SK-N-SH treated with all-trans-retinoic acid at 6 μM for 48 hours (cell line): ENCODE measurements around the gene FATE1.

ENCODE experiments used
- ATAC-seq: fragments of 200-7000 bp; cut with Tn5 transposase; 3 replicates; pipeline ENCODE4 v1.9.1; 2020; ENCODE audit warnings: mild to moderate bottlenecking, moderate library complexity
- ARNTL ChIP-seq: fragments of 450-650 bp; formaldehyde crosslinking; IDR thresholded peaks from 2 replicates; pipeline ENCODE4 v1.5.0; 2020; ENCODE audit warnings: low read depth, mild to moderate bottlenecking, moderate library complexity, borderline replicate concordance
- CSDC2 ChIP-seq: fragments of 250-450 bp; sonication (Bioruptor Pico); IDR thresholded peaks from 2 replicates; pipeline ENCODE4 v1.5.0; 2020; ENCODE audit warnings: mild to moderate bottlenecking, moderate library complexity
- ESRRG ChIP-seq: fragments of 250-450 bp; sonication (Bioruptor Pico); IDR thresholded peaks from 2 replicates; pipeline ENCODE4 v1.6.1; 2021; ENCODE audit warnings: mild to moderate bottlenecking
- GLIS3 ChIP-seq: fragments of 250-450 bp; sonication (Bioruptor Pico); IDR thresholded peaks from 2 replicates; pipeline ENCODE4 v1.5.0; 2020; ENCODE audit warnings: mild to moderate bottlenecking, moderate library complexity
- ISL1 ChIP-seq: fragments of 250-450 bp; sonication (Bioruptor Pico); IDR thresholded peaks from 2 replicates; pipeline ENCODE4 v2.1.2; 2022; ENCODE audit warnings: mild to moderate bottlenecking, moderate library complexity
- OSR1 ChIP-seq: fragments of 250-450 bp; sonication (Bioruptor Pico); IDR thresholded peaks from 2 replicates; pipeline ENCODE4 v1.8.0; 2022; ENCODE audit warnings: moderate library complexity, mild to moderate bottlenecking, inconsistent platforms
- PPARA ChIP-seq: fragments of 250-450 bp; sonication (Bioruptor Pico); IDR thresholded peaks from 2 replicates; pipeline ENCODE4 v1.5.0; 2020; ENCODE audit warnings: mild to moderate bottlenecking, borderline replicate concordance
- RARB ChIP-seq: fragments of 250-450 bp; sonication (Bioruptor Pico); IDR thresholded peaks from 2 replicates; pipeline ENCODE4 v1.8.0; 2021; ENCODE audit warnings: mild to moderate bottlenecking, moderate library complexity
- SNAI2 ChIP-seq: fragments of 250-450 bp; sonication (Bioruptor Pico); IDR thresholded peaks from 2 replicates; pipeline ENCODE4 v1.5.0; 2020; ENCODE audit warnings: mild to moderate bottlenecking, moderate library complexity
- TCF4 ChIP-seq: fragments of 250-450 bp; sonication (Bioruptor Pico); IDR thresholded peaks from 2 replicates; pipeline ENCODE4 v1.8.0; 2021; ENCODE audit warnings: mild to moderate bottlenecking, moderate library complexity, borderline replicate concordance
- TOX ChIP-seq: fragments of 250-450 bp; sonication (Bioruptor Pico); IDR thresholded peaks from 2 replicates; pipeline ENCODE4 v1.8.0; 2021; ENCODE audit warnings: mild to moderate bottlenecking, moderate library complexity, borderline replicate concordance
- ZC3H10 ChIP-seq: fragments of 250-450 bp; sonication (Bioruptor Pico); IDR thresholded peaks from 2 replicates; pipeline ENCODE4 v1.5.1; 2021; ENCODE audit warnings: mild to moderate bottlenecking, moderate library complexity
- ZFP3 ChIP-seq: fragments of 250-450 bp; sonication (Bioruptor Pico); IDR thresholded peaks from 2 replicates; pipeline ENCODE4 v1.5.0; 2020; ENCODE audit warnings: mild to moderate bottlenecking, moderate library complexity
- ZFP30 ChIP-seq: fragments of 450-650 bp; formaldehyde crosslinking; IDR thresholded peaks from 2 replicates; pipeline ENCODE4 v1.5.0; 2022; ENCODE audit warnings: mild to moderate bottlenecking, moderate library complexity
- ZNF8 ChIP-seq: fragments of 450-650 bp; formaldehyde crosslinking; IDR thresholded peaks from 2 replicates; pipeline ENCODE4 v1.5.0; 2020; ENCODE audit warnings: mild to moderate bottlenecking, moderate library complexity
- TF ChIP-seq, protein P1 (sequence below): fragments of 250-450 bp; sonication (Bioruptor Pico); IDR thresholded peaks from 2 replicates; pipeline ENCODE4 v1.5.1; 2020; ENCODE audit warnings: low read depth, mild to moderate bottlenecking, moderate library complexity
- TF ChIP-seq, protein P2 (sequence below): fragments of 250-450 bp; sonication (Bioruptor Pico); IDR thresholded peaks from 2 replicates; pipeline ENCODE4 v1.8.0; 2020; ENCODE audit warnings: mild to moderate bottlenecking, moderate library complexity, borderline replicate concordance
- TF ChIP-seq, protein P3 (sequence below): fragments of 250-450 bp; sonication (Bioruptor Pico); IDR thresholded peaks from 2 replicates; pipeline ENCODE4 v1.5.1; 2021; ENCODE audit warnings: mild to moderate bottlenecking, moderate library complexity
- TF ChIP-seq, protein P4 (sequence below): fragments of 250-450 bp; sonication (Bioruptor Pico); IDR thresholded peaks from 2 replicates; pipeline ENCODE4 v1.5.0; 2020; ENCODE audit warnings: mild to moderate bottlenecking, moderate library complexity
- TF ChIP-seq, protein P5 (sequence below): fragments of 250-450 bp; sonication (Bioruptor Pico); IDR thresholded peaks from 2 replicates; pipeline ENCODE4 v1.8.0; 2021; ENCODE audit warnings: low read depth, mild to moderate bottlenecking, moderate library complexity, borderline replicate concordance

Gene FATE1

DNA sequence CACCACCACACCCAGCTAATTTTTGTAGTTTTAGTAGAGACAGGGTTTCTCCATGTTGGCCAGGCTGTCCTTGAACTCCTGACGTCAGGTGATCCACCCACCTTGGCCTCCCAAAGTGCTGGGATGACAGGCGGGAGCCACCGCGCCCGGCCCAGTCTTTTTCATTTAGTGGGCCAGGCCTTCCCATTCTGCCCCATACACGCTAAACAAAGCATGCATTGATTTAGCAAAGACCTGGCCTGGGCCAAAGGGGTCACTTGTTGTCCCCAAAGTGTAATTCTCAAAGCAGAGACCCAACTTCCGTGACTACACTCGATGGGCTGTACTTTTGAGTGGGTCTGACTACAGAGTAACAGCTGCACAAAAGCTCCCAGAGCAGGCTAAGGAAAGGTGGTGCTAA lies 47.9 kb downstream of the FATE1 start:
- no peak for ATAC-seq
- TF ChIP-seq, protein P1, sequence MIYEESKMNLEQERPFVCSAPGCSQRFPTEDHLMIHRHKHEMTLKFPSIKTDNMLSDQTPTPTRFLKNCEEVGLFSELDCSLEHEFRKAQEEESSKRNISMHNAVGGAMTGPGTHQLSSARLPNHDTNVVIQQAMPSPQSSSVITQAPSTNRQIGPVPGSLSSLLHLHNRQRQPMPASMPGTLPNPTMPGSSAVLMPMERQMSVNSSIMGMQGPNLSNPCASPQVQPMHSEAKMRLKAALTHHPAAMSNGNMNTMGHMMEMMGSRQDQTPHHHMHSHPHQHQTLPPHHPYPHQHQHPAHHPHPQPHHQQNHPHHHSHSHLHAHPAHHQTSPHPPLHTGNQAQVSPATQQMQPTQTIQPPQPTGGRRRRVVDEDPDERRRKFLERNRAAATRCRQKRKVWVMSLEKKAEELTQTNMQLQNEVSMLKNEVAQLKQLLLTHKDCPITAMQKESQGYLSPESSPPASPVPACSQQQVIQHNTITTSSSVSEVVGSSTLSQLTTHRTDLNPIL (CRISPR knock-in tag) = no peak
- TF ChIP-seq ESRRG (CRISPR knock-in tag) (no peak), ZFP30 (CRISPR knock-in tag) (no peak), ZFP3 (CRISPR knock-in tag) (no peak), CSDC2 (no peak), PPARA (CRISPR knock-in tag) (no peak), ZC3H10 (CRISPR knock-in tag) (no peak), ARNTL (CRISPR knock-in tag) (no peak), ISL1 (no peak), GLIS3 (CRISPR knock-in tag) (no peak), ZNF8 (no peak), TOX (CRISPR knock-in tag) (no peak), SNAI2 (CRISPR knock-in tag) (no peak), TCF4 (CRISPR knock-in tag) (no peak), OSR1 (no peak)
- TF ChIP-seq, protein P2, sequence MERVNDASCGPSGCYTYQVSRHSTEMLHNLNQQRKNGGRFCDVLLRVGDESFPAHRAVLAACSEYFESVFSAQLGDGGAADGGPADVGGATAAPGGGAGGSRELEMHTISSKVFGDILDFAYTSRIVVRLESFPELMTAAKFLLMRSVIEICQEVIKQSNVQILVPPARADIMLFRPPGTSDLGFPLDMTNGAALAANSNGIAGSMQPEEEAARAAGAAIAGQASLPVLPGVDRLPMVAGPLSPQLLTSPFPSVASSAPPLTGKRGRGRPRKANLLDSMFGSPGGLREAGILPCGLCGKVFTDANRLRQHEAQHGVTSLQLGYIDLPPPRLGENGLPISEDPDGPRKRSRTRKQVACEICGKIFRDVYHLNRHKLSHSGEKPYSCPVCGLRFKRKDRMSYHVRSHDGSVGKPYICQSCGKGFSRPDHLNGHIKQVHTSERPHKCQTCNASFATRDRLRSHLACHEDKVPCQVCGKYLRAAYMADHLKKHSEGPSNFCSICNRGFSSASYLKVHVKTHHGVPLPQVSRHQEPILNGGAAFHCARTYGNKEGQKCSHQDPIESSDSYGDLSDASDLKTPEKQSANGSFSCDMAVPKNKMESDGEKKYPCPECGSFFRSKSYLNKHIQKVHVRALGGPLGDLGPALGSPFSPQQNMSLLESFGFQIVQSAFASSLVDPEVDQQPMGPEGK (CRISPR knock-in tag) = no peak
- TF ChIP-seq, protein P3, sequence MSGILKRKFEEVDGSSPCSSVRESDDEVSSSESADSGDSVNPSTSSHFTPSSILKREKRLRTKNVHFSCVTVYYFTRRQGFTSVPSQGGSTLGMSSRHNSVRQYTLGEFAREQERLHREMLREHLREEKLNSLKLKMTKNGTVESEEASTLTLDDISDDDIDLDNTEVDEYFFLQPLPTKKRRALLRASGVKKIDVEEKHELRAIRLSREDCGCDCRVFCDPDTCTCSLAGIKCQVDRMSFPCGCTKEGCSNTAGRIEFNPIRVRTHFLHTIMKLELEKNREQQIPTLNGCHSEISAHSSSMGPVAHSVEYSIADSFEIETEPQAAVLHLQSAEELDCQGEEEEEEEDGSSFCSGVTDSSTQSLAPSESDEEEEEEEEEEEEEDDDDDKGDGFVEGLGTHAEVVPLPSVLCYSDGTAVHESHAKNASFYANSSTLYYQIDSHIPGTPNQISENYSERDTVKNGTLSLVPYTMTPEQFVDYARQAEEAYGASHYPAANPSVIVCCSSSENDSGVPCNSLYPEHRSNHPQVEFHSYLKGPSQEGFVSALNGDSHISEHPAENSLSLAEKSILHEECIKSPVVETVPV (CRISPR knock-in tag) = no peak
- TF ChIP-seq, protein P4, sequence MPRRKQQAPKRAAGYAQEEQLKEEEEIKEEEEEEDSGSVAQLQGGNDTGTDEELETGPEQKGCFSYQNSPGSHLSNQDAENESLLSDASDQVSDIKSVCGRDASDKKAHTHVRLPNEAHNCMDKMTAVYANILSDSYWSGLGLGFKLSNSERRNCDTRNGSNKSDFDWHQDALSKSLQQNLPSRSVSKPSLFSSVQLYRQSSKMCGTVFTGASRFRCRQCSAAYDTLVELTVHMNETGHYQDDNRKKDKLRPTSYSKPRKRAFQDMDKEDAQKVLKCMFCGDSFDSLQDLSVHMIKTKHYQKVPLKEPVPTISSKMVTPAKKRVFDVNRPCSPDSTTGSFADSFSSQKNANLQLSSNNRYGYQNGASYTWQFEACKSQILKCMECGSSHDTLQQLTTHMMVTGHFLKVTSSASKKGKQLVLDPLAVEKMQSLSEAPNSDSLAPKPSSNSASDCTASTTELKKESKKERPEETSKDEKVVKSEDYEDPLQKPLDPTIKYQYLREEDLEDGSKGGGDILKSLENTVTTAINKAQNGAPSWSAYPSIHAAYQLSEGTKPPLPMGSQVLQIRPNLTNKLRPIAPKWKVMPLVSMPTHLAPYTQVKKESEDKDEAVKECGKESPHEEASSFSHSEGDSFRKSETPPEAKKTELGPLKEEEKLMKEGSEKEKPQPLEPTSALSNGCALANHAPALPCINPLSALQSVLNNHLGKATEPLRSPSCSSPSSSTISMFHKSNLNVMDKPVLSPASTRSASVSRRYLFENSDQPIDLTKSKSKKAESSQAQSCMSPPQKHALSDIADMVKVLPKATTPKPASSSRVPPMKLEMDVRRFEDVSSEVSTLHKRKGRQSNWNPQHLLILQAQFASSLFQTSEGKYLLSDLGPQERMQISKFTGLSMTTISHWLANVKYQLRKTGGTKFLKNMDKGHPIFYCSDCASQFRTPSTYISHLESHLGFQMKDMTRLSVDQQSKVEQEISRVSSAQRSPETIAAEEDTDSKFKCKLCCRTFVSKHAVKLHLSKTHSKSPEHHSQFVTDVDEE = no peak
- TF ChIP-seq, protein P5, sequence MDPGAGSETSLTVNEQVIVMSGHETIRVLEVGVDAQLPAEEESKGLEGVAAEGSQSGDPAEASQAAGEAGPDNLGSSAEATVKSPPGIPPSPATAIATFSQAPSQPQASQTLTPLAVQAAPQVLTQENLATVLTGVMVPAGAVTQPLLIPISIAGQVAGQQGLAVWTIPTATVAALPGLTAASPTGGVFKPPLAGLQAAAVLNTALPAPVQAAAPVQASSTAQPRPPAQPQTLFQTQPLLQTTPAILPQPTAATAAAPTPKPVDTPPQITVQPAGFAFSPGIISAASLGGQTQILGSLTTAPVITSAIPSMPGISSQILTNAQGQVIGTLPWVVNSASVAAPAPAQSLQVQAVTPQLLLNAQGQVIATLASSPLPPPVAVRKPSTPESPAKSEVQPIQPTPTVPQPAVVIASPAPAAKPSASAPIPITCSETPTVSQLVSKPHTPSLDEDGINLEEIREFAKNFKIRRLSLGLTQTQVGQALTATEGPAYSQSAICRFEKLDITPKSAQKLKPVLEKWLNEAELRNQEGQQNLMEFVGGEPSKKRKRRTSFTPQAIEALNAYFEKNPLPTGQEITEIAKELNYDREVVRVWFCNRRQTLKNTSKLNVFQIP (CRISPR knock-in tag) = no peak

DNA sequence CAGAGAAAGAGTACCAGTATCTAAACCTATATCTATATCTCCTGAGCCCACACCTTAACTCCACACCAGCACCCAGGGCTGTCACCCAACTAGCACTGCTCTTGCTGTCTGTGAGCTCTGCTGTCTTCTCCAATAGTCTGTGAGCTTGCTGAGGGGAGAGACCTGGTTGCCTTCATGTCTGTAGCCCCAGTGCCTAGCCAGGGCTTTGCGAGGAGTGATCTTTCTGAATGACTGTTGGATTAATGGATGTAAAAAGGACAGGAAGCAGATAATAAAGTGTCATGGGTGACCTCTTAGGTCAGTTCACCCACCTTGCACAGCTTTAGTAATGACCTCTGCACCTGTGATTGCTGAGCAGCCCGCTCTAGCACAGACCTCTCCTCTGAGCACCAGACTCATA lies 49.2 kb downstream of the FATE1 start:
- ATAC-seq = no peak
- TF ChIP-seq CSDC2 (no peak), RARB (no peak), GLIS3 (CRISPR knock-in tag) (no peak), ZNF8 (no peak), ZFP3 (CRISPR knock-in tag) (no peak), ESRRG (CRISPR knock-in tag) (no peak), ISL1 (no peak), SNAI2 (CRISPR knock-in tag) (no peak), PPARA (CRISPR knock-in tag) (no peak)
- TF ChIP-seq, protein P1 (CRISPR knock-in tag) = no peak
- TF ChIP-seq, protein P5 (CRISPR knock-in tag) = no peak
